SIG-M5 (cell line): ENCODE measurements around the gene PATJ.
"Not testable (repeated sequence)": the region's sequence is repeated elsewhere in the genome, so short reads cannot be mapped to it uniquely, and the experiment has no call there.

Source experiments
- DNase-seq: peaks from one replicate; lab custom pipeline; 2025; lab: John Stamatoyannopoulos, UW

The PATJ gene

GRCh38 chr1:61887076-61887867 is 145.0 kb downstream of the PATJ start:
- no peak for DNase-seq

GRCh38 chr1:61887931-61888564 is 145.8 kb downstream of the PATJ start:
- DNase-seq, result no peak

- DNase-seq, result no peak
Measured at GRCh38 chr1:61888808-61889207, 146.5 kb downstream of the PATJ start.

DNA sequence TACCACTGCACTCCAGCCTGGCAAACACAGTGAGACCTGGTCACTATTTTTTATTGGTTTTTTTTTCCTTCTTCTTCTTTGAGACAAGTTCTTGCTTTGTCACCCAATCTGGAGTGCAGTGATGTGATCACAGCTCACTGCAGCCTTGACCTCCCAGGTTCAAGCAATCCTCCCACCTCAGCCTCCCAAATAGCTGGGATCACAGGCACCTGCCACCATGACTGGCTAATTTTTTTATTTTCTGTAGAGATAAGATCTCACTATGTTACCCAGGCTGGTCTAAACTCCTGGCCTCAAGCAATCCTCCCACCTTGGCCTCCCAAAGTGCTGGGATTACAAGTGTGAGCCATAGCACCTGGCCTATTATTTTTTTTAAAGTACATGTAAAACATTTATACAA is 148.2 kb downstream of the PATJ start:
- DNase-seq, result not testable (repeated sequence)

- no peak for DNase-seq
Measured at GRCh38 chr1:61892977-61893376, 150.7 kb downstream of the PATJ start.

GRCh38 chr1:61894296-61894695 is 152.0 kb downstream of the PATJ start:
- DNase-seq, result not testable (repeated sequence)

DNA sequence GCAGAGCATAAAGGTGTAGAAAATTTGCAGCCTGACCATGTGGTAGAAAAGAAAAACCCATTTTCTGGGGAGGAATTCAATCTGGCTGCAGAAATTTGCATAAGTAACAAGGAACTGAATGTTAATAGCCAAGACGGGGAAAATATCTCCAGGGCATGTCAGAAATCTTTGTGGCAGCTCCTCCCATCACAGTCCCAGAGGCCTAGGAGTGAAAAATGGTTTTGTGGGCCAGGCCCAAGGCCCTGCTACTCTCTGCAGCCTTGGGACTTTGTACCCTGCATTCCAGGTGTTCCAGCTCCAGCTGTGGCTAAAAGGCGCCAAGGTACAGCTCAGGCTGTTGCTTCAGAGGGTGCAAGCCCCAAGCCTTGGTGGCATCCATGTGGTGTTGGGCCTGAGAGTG is 152.9 kb downstream of the PATJ start:
- DNase-seq, result no peak

- DNase-seq, result no peak
Measured at GRCh38 chr1:61898658-61899057, 156.4 kb downstream of the PATJ start.

GRCh38 chr1:61904354-61904753 is 162.1 kb downstream of the PATJ start:
- no peak for DNase-seq

- DNase-seq, result no peak
Measured at GRCh38 chr1:61907102-61907501, 164.8 kb downstream of the PATJ start.

- no peak for DNase-seq
Measured at GRCh38 chr1:61910035-61910434, 167.8 kb downstream of the PATJ start.

DNA sequence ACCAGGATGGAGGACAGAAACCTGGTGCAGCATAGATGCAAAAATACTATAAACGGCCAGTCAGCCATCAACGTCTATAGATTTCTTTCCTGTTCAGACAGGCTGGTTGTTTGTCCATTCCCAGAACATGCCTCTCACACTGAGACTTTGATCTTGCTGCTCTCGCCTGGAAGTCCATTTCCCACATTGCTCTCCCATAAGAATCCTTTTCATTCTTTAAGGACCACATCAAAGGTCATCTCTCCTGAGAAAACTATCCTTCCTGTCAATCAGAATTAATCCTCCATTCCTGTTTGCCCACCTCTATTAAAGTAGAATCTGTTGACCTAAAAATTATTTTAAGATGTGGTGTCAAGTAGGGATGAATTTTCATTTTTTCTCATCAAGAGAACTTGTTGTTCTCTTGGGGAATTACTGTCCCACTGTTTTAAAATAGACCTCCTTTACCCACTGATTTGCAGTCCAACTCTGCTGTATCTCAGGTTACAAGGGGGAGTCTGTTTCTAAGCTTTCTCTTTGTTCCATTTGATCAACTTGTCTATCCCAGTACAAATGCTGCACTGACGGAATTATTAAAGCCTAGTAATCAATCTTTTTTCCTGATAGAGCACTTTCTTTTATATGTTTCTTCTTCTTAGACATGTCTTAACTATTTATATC is 172.7 kb downstream of the PATJ start:
- DNase-seq, result no peak

- DNase-seq, result no peak
Measured at GRCh38 chr1:61921435-61921834, 179.2 kb downstream of the PATJ start.

GRCh38 chr1:61922950-61923480 is 180.7 kb downstream of the PATJ start:
- DNase-seq, result no peak

GRCh38 chr1:61925591-61926298 is 183.5 kb downstream of the PATJ start:
- no peak for DNase-seq

DNA sequence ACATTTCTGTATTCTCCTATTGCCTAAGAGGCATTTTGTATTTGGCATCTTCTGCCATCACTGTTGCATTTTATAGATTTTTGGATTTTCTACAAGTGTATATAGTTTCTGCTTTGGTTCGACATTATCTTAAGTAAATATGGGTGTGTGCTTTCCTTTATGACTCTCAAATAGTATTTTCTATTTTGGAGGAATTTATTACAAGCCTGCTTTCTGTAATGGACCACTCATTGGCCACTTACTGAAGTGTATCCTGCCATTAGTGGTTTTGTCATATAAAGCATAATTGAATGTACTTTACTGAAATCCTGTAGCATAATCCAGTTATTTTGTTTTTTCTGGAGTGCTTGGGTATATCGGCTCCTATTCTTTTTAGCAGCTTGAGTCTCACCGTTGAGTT is 184.3 kb downstream of the PATJ start:
- DNase-seq, result no peak

- no peak for DNase-seq
Measured at GRCh38 chr1:61930116-61930645, 187.9 kb downstream of the PATJ start.

GRCh38 chr1:61931587-61932279 is 189.5 kb downstream of the PATJ start:
- no peak for DNase-seq

- DNase-seq, result no peak
Measured at GRCh38 chr1:61935516-61935915, 193.2 kb downstream of the PATJ start.

DNA sequence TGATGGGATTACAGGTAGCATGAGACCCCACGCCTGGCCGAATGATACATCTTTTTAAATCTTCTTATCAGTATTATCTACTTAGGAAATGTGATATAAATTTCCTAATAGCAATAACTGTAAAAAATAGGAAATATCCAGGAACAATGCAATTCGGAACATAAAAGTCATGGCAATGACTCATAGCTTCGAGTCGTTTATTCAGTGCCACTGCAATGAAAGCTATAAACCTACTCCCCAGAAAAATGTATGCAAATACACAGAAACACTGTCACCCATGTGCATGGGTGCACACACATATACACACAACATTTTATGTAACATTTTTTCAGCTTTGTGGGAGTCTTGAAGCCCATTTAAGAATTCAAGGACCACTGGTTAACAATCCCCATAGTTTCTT is 194.6 kb downstream of the PATJ start:
- DNase-seq, result no peak

GRCh38 chr1:61941794-61942193 is 199.5 kb downstream of the PATJ start:
- DNase-seq, result no peak
